ENCODE measurements around the gene ZSCAN21.

DNA sequence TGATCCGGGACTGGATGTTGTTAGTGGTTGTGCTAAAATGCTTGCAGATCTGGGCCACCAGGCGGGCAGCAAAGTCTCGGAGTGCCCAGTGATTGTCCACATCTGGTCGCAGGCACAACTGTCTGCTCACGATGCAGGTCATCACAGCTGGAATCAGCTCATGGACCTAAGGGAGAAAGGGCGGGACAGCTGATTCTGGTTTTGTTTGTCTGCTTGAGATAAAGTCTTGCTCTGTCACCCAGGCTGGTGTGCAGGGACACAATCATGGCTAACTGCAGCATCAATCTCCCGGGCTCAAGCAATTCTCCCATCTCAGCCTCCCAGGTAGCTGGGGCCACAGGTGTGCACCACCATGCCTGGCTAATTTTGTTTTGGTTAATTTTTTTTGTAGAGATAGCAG lies 61.6 kb downstream of the ZSCAN21 start:
- no peak for TF ChIP-seq EP300 (IDR thresholded peaks at IDR 0.05; ENCODE audit: borderline replicate concordance)
- no peak for TF ChIP-seq TAF1 (IDR thresholded peaks at IDR 0.05; ENCODE audit: low read depth)
- TF ChIP-seq REST (IDR thresholded peaks at IDR 0.05; ENCODE audit: low read depth) = no peak
- no peak for TF ChIP-seq YY1 (IDR thresholded peaks at IDR 0.05; ENCODE audit: low read depth)
- TF ChIP-seq NFIC (IDR thresholded peaks at IDR 0.05) = no peak
- TF ChIP-seq CREB1 (IDR thresholded peaks at IDR 0.05; ENCODE audit: low read depth) = no peak

All from Ishikawa (cell line).